DND-41 (cell line): ENCODE results near the gene TNFRSF19.

Source experiments
- EZH2 ChIP-seq: IDR thresholded peaks from 3 replicates; pipeline ENCODE4 v1.6.1; 2012; ENCODE audit warnings: borderline replicate concordance, low read depth, mild to moderate bottlenecking, moderate library complexity, low read length, inconsistent platforms; ENCODE audit not compliant: severe bottlenecking
- TF ChIP-seq, protein P1 (sequence below): IDR thresholded peaks from 2 replicates; pipeline ENCODE4 v1.5.1; 2012; ENCODE audit warnings: borderline replicate concordance, low read length, moderate library complexity, mild to moderate bottlenecking; ENCODE audit not compliant: poor library complexity, severe bottlenecking; ENCODE audit errors: extremely low read depth

- TF ChIP-seq EZH2: no peak
- TF ChIP-seq, protein P1, sequence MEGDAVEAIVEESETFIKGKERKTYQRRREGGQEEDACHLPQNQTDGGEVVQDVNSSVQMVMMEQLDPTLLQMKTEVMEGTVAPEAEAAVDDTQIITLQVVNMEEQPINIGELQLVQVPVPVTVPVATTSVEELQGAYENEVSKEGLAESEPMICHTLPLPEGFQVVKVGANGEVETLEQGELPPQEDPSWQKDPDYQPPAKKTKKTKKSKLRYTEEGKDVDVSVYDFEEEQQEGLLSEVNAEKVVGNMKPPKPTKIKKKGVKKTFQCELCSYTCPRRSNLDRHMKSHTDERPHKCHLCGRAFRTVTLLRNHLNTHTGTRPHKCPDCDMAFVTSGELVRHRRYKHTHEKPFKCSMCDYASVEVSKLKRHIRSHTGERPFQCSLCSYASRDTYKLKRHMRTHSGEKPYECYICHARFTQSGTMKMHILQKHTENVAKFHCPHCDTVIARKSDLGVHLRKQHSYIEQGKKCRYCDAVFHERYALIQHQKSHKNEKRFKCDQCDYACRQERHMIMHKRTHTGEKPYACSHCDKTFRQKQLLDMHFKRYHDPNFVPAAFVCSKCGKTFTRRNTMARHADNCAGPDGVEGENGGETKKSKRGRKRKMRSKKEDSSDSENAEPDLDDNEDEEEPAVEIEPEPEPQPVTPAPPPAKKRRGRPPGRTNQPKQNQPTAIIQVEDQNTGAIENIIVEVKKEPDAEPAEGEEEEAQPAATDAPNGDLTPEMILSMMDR: no peak
Measured at GRCh38 chr13:23558675-23559536, 11.3 kb upstream of the TNFRSF19 start.
